ENCODE data around the gene CDC14B.

GRCh38 chr9:96487949-96488348 lies 131.7 kb downstream of the CDC14B start:
- no peak for TF ChIP-seq CTCF (IDR thresholded peaks at IDR 0.05; ENCODE audit: low read depth, low read length, poor library complexity, severe bottlenecking)
- no peak for TF ChIP-seq EZH2phosphoT487 (IDR thresholded peaks at IDR 0.05; ENCODE audit: borderline replicate concordance, low read length)
